ENCODE data around the gene LDAH. TPM values are rescaled to one million over a fixed set of nuclear protein-coding genes. Genes with fewer than 3 reads are reported as not detected.
A peak's percentile ranks its signal among the peaks of the same experiment; 100 is the strongest.

Gene LDAH
- total RNA-seq, 1 experiment from 2014 or later: 15.2 TPM

GRCh38 chr2:20677301-20678085 lies 145.4 kb downstream of the LDAH start:
- no peak overlapping the region for H3K27ac ChIP-seq (ENCODE audit: insufficient read length, low read depth, low read length)
- H2BK120ac ChIP-seq (ENCODE audit: low read depth, low read length, poor library complexity, severe bottlenecking): no peak overlapping the region
- H2BK20ac ChIP-seq (ENCODE audit: low read depth, low read length, poor library complexity, severe bottlenecking): no peak overlapping the region
- H3K79me1 ChIP-seq (ENCODE audit: insufficient read depth, low read depth, low read length, poor library complexity, severe bottlenecking): no peaks in the 10 kb centered on the region
- no peak overlapping the region for H4K91ac ChIP-seq (ENCODE audit: insufficient read length, low read depth, low read length)
- no peaks in the 10 kb centered on the region for H3K79me2 ChIP-seq (ENCODE audit: insufficient read depth, low read length)
- H4K5ac ChIP-seq (ENCODE audit: insufficient read length, low read depth, low read length): no peak overlapping the region
- DNase-seq: peak; percentile 55
- no peaks in the 10 kb centered on the region for H4K20me1 ChIP-seq (ENCODE audit: control insufficient read depth, insufficient read depth, insufficient read length)
- H3K4me1 ChIP-seq (ENCODE audit: insufficient read depth, low read length): 0 out of 2 replicates have a peak, but pooled peaks cover 4% of the 10 kb centered on the region
- Mint-ChIP-seq H3K27me3 (ENCODE audit: low read depth) (peaks cover 36% of the 10 kb centered on the region), H3K27ac (no peak overlapping the region; a peak in 1 of 7 replicates), H3K4me1 (peaks cover 29 to 41% of the 10 kb centered on the region in 2 experiments), H3K9me3 (no peaks in the 10 kb centered on the region), H3K4me3 (no peak overlapping the region), H3K36me3 (ENCODE audit: insufficient read depth in 1 of 3, low read depth in 3 of 3) (no peaks in the 10 kb centered on the region)
- WGBS (ENCODE audit: extremely low coverage, insufficient read length, low lambda C conversion rate): no CpG with 5 or more reads among the region's 15 CpGs
- H2BK12ac ChIP-seq (ENCODE audit: insufficient read length, low read depth, low read length): no peak overlapping the region
- H3K56ac ChIP-seq (ENCODE audit: insufficient read length, low read depth, low read length): no peak overlapping the region
- no peak overlapping the region for H3K4me2 ChIP-seq (ENCODE audit: insufficient read depth, insufficient read length, low read length)
- H3K4ac ChIP-seq (ENCODE audit: low read depth, low read length): no peak overlapping the region
- H3K14ac ChIP-seq (ENCODE audit: insufficient read depth, low read length): no peak overlapping the region
- H2AFZ ChIP-seq (ENCODE audit: low read length): no peak overlapping the region
- no peak overlapping the region for H4K8ac ChIP-seq (replicated peaks; ENCODE audit: insufficient read length, low read depth, low read length)
- H2AK5ac ChIP-seq (ENCODE audit: insufficient read length, low read length): no peak overlapping the region
- no peak overlapping the region for H3K9ac ChIP-seq (ENCODE audit: extremely low read depth, insufficient read length, low read length)
- H3K23me2 ChIP-seq (ENCODE audit: insufficient read length, low read depth, low read length, poor library complexity, severe bottlenecking): no peaks in the 10 kb centered on the region
- H2BK5ac ChIP-seq (ENCODE audit: insufficient read length, low read length): no peak overlapping the region
- H3K27me3 ChIP-seq (ENCODE audit: insufficient read depth, low read length): peaks cover 12% of the 10 kb centered on the region; the same call in 1 of the 2 replicates
- H2BK15ac ChIP-seq (ENCODE audit: low read depth, low read length): no peak overlapping the region
- no peak overlapping the region for H3T11ph ChIP-seq (ENCODE audit: low read length)
- peak; percentile 58 for TF ChIP-seq CTCF (conservative IDR thresholded peaks at IDR 0.05)
- no peak overlapping the region for H3K23ac ChIP-seq (ENCODE audit: insufficient read length, low read depth, low read length)
- no peaks in the 10 kb centered on the region for H3K9me3 ChIP-seq (ENCODE audit: control insufficient read depth, low read depth, low read length)
- H3K18ac ChIP-seq (ENCODE audit: insufficient read length, low read depth, low read length): no peak overlapping the region
